Stomach (tissue), 9 donors: Measurements from ENCODE around the gene TNFRSF8. TPM values are rescaled to one million over a fixed set of nuclear protein-coding genes. Genes with fewer than 3 reads are reported as not detected.

Experiments
- DNase-seq, 2 donors: peaks; one replicate each; pipeline versions ENCODE4 v3.0.0 to v3.0.0-alpha.2; 2013 to 2019
- H3K27ac ChIP-seq, 5 donors: fragments of 200-600 bp in 4 of 5; sonication (generic) in 4 of 5; one replicate each; pipeline ENCODE4 v1.5.1; 2013 to 2019; ENCODE audit warnings: mild to moderate bottlenecking in 1 of 5, moderate library complexity in 1 of 5
- H3K27me3 ChIP-seq, 3 donors: fragments of 200-600 bp; sonication (generic); one replicate each; pipeline ENCODE4 v1.5.1; 2017 to 2019; ENCODE audit warnings: mixed run types in 1 of 3
- H3K36me3 ChIP-seq, 4 donors: fragments of 200-600 bp; sonication (generic); 1 replicate in 3 of 4; 2 replicates in 1 of 4; pipeline ENCODE4 v1.5.1; 2016 to 2019
- H3K4me1 ChIP-seq, 4 donors: fragments of 200-600 bp; sonication (generic); one replicate each; pipeline ENCODE4 v1.5.1; 2016 to 2019
- H3K4me3 ChIP-seq, 4 donors: fragments of 200-600 bp; sonication (generic) in 3 of 4; one replicate each; pipeline ENCODE4 v1.5.1; 2016 to 2019; ENCODE audit warnings: mild to moderate bottlenecking in 1 of 4
- H3K9me3 ChIP-seq, 4 donors: fragments of 200-600 bp; sonication (generic); one replicate each; pipeline ENCODE4 v1.5.1; 2016 to 2019
- EP300 ChIP-seq: sonication (generic); formaldehyde crosslinking; IDR thresholded peaks from one replicate; pipeline ENCODE4 v1.6.1; 2017; ENCODE audit warnings: antibody characterized with exemption
- POLR2A ChIP-seq, 4 donors: fragments of 450-650 bp; IDR thresholded peaks; one replicate each; pipeline ENCODE4 v1.6.1; 2016; ENCODE audit warnings: antibody characterized with exemption in 4 of 4, control low read depth in 2 of 4, mild to moderate bottlenecking in 1 of 4, moderate library complexity in 1 of 4
- POLR2AphosphoS5 ChIP-seq, 3 donors: sonication (generic); formaldehyde crosslinking; IDR thresholded peaks; one replicate each; pipeline ENCODE4 v1.6.1; 2016; ENCODE audit warnings: antibody characterized with exemption in 3 of 3
- WGBS, 5 donors: extraction: QIAGEN DNeasy Blood & Tissue Kit in 3 of 5; methylation state at CpG; one replicate each; pipeline versions ENCODE4 v1.1.5 to v1.1.7; 2013 to 2018; 5-methylcytosine and 5-hydroxymethylcytosine counted together
- intact Hi-C: fragments of 100-400 bp; cut with DNase I; formaldehyde crosslinking; loops from one replicate; pipeline ENCODE4 v1.15.1; 2023; ENCODE audit warnings: low total_unique reads
- polyA plus RNA-seq, 3 donors: library from polyadenylated mRNA; stranded (reverse); fragments of 200-250 nt; gene quantifications; one replicate each; pipeline ENCODE4 v1.2.3, GENCODE V29; 2013
- total RNA-seq, 5 donors: library from RNA; depleted of rRNA; stranded (reverse); fragments of >200 nt; gene quantifications; one replicate each; pipeline versions ENCODE4 v1.1.0 to v1.2.3, GENCODE V29; 2014 to 2016
- TF ChIP-seq, protein P1 (sequence below), 7 experiments: fragments of 450-650 bp in 4 of 7; fragments of 200-600 bp in 3 of 7; sonication (generic) in 3 of 7; IDR thresholded peaks; one replicate each; pipeline ENCODE4 v1.5.1; 2016 to 2019; ENCODE audit warnings: antibody characterized with exemption in 7 of 7, control low read depth in 2 of 7, mild to moderate bottlenecking in 1 of 7
- donor health status: healthy with polysubstance abuse.
- donor health status: Bipolar disorder and iron deficiency.
- donor health status: healthy.

TNFRSF8 gene
- total and polyA plus RNA-seq, 8 donors: 0.18 to 2.1 (median 0.88) TPM; not detected in 2

DNA sequence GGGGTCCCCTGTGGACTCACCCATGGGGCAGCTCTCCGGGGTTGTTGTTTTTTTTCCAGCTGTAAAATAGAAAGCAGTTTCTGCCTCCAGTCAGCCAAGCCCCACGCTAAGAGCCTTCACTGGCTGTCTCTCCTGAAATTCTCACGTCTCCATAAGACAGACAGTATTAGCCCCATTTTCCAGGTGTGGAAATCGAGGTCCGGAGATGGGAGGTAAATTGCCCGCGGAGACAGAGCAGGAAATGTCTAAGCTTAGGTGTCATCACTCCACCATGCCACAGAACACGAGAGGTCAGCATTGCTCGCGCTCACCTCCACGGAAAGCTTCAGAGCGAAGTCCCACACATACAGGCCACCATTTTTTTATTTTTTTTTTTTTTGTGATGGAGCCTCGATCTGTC is 44.6 kb downstream of the TNFRSF8 start:
- 78 to 89% (median 87%) methylated on average over 13 of the region's 13 CpGs for WGBS, 5 donors
- no peaks in the 10 kb centered on the region for H3K4me1 ChIP-seq
- intact Hi-C loops: no loop called here
- H3K36me3 ChIP-seq: no peaks in the 10 kb centered on the region
- no peak for TF ChIP-seq POLR2AphosphoS5 (IDR thresholded peaks at IDR 0.05)
- no peak for TF ChIP-seq POLR2A (IDR thresholded peaks at IDR 0.05)
- H3K27me3 ChIP-seq: peaks cover 0 to 18% (median 0%) of the 10 kb centered on the region in 3 donors
- H3K9me3 ChIP-seq: no peaks in the 10 kb centered on the region
- DNase-seq: no peak
- H3K4me3 ChIP-seq: no peak overlapping the region
- no peak overlapping the region for H3K27ac ChIP-seq

DNA sequence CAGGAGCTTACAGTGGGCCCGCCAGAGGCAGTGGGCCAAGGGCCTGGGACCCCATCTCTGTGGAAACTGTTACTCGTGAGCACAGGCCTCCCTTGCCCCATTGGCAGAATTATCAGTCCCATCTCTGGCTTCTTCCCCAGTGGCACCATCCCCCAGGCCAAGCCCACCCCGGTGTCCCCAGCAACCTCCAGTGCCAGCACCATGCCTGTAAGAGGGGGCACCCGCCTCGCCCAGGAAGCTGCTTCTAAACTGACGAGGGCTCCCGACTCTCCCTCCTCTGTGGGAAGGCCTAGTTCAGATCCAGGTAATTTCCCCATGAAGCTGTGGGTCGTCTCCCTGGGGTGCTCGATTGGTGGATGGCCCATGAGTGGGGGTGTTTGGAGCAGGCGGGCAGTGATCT is 46.8 kb downstream of the TNFRSF8 start:
- Histone ChIP-seq H3K4me1 (no peaks in the 10 kb centered on the region), H3K27ac (no peak overlapping the region), H3K4me3 (no peak overlapping the region), H3K36me3 (no peaks in the 10 kb centered on the region), H3K9me3 (no peaks in the 10 kb centered on the region), H3K27me3 (peaks cover 0 to 18% (median 0%) of the 10 kb centered on the region in 3 donors)
- WGBS, 5 donors: 88 to 92% (median 91%) methylated on average over 7 to 10 of the region's 10 CpGs
- DNase-seq: no peak
- TF ChIP-seq POLR2A (IDR thresholded peaks at IDR 0.05) (no peak), EP300 (no peak), POLR2AphosphoS5 (IDR thresholded peaks at IDR 0.05) (no peak)
- TF ChIP-seq, protein P1, sequence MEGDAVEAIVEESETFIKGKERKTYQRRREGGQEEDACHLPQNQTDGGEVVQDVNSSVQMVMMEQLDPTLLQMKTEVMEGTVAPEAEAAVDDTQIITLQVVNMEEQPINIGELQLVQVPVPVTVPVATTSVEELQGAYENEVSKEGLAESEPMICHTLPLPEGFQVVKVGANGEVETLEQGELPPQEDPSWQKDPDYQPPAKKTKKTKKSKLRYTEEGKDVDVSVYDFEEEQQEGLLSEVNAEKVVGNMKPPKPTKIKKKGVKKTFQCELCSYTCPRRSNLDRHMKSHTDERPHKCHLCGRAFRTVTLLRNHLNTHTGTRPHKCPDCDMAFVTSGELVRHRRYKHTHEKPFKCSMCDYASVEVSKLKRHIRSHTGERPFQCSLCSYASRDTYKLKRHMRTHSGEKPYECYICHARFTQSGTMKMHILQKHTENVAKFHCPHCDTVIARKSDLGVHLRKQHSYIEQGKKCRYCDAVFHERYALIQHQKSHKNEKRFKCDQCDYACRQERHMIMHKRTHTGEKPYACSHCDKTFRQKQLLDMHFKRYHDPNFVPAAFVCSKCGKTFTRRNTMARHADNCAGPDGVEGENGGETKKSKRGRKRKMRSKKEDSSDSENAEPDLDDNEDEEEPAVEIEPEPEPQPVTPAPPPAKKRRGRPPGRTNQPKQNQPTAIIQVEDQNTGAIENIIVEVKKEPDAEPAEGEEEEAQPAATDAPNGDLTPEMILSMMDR (IDR thresholded peaks at IDR 0.05): no peak
- intact Hi-C loops: loop anchor here (10.0 kb wide), 1 partner anchor 545 kb away; no protein-coding TSS in a partner anchor

DNA sequence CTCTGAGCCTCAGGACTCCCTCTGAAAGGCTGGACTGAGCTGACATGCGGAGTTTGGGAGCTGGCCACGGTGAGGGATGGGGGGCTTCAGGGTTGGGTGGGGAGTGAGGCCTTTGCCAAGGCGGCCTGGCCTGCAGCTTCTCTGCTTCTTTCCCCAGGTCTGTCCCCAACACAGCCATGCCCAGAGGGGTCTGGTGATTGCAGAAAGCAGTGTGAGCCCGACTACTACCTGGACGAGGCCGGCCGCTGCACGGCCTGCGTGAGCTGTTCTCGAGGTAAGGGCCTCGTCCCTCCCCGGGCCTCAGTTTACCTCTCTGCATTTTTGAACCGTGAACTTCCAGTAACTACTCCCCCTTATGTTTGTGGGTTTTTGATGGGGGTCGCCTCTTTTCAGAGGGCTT is 48.6 kb downstream of the TNFRSF8 start:
- Histone ChIP-seq H3K27ac (no peak overlapping the region), H3K9me3 (no peaks in the 10 kb centered on the region), H3K36me3 (no peaks in the 10 kb centered on the region), H3K4me1 (no peaks in the 10 kb centered on the region), H3K4me3 (no peak overlapping the region), H3K27me3 (peaks cover 0 to 5% (median 0%) of the 10 kb centered on the region in 3 donors)
- WGBS, 5 donors: 87 to 95% (median 91%) methylated on average over 11 to 14 of the region's 14 CpGs
- no peak for TF ChIP-seq EP300
- TF ChIP-seq, protein P1 (IDR thresholded peaks at IDR 0.05): no peak
- no peak for TF ChIP-seq POLR2A (IDR thresholded peaks at IDR 0.05)
- no peak for TF ChIP-seq POLR2AphosphoS5 (IDR thresholded peaks at IDR 0.05)
- DNase-seq: no peak
- intact Hi-C loops: loop anchor here (10.0 kb wide), 1 partner anchor 543 kb away; no protein-coding TSS in a partner anchor

DNA sequence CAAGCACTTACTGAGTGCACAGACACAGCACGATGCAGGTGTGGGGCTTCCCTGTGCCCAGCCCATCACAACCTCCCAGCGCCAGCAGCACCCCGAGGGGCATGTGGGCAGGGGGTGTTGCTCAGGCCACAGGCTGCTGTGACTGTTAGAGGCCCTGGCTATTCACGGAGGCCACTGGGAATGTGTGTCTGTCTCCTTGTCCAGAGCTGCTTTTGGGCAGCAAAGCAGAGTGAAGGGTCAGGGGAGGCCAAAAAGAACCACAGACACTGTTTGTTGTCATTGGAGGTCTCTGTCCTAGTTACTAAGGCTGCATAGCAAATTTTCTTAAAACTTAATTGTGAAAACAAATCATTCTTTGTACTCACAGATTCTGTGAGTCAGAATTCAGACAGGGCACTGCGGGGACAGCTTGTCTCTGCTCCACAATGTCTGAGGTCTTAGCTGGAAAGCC is 49.6 kb downstream of the TNFRSF8 start:
- DNase-seq: peak in 1 of 2 donors; percentile 36
- no peak overlapping the region for H3K4me3 ChIP-seq
- no peaks in the 10 kb centered on the region for H3K27me3 ChIP-seq
- no peak for TF ChIP-seq EP300
- TF ChIP-seq POLR2AphosphoS5 (IDR thresholded peaks at IDR 0.05): no peak
- no peak for TF ChIP-seq POLR2A (IDR thresholded peaks at IDR 0.05)
- TF ChIP-seq, protein P1 (IDR thresholded peaks at IDR 0.05): no peak
- intact Hi-C loops: loop anchor here (10.0 kb wide), 1 partner anchor 542 kb away; no protein-coding TSS in a partner anchor
- no peak overlapping the region for H3K27ac ChIP-seq
- H3K4me1 ChIP-seq: no peaks in the 10 kb centered on the region
- H3K9me3 ChIP-seq: no peaks in the 10 kb centered on the region
- no peaks in the 10 kb centered on the region for H3K36me3 ChIP-seq
- WGBS, 5 donors: 67 to 84% (median 74%) methylated on average over 4 to 5 of the region's 5 CpGs
